IPS-18c (cell line): ENCODE results near the gene LAMA2.

Experiments
- H3K4me3 ChIP-seq: 2 replicates; pipeline ENCODE4 v1.7.0; 2013; ENCODE audit warnings: low read depth, mild to moderate bottlenecking, low read length, moderate library complexity; ENCODE audit not compliant: insufficient read depth
- H3K9me3 ChIP-seq: one replicate; pipeline ENCODE4 v1.6.1; 2013; ENCODE audit warnings: mild to moderate bottlenecking, low read length, moderate library complexity; ENCODE audit not compliant: control insufficient read depth, insufficient read depth

LAMA2 gene

DNA sequence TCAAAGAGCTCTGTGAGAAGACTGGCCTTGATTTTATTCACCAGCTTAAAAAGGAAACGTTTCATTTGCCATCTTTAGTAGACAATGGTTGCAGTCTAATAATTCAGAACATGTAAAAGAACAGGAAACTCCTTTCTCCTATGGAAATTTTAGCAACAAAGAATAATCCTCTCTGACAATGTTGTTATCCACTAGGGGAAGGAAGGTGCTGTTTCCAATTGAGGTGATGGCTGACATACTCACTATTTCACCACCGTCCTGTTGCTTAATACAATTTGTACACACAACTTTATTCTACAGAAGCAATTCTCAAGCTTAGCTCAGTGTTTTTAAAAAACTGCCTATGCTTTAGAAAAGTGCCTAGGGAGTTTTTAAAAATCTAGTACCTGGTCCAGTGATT lies 634.4 kb downstream of the LAMA2 start:
- H3K9me3 ChIP-seq: no peaks in the 10 kb centered on the region
- H3K4me3 ChIP-seq: no peak overlapping the region

DNA sequence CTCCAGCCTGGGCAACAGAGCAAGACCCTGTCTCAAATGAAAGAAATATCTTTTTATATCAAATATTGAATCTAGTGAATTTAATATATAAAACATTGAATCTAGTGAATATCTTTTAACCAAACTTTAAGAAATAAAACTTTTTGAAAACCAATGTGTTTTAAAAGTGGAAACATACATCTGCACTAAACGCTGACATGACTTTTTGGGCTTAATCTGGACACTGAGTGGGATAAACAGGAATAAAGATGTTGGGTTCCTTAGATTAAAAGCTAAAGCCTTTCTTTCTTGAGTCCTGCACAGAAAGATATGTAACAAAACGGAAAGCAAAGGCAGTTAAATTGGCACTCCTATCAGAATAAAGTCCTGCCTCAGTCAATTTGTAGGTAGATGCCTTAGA lies 636.8 kb downstream of the LAMA2 start:
- Histone ChIP-seq H3K4me3 (no peak overlapping the region), H3K9me3 (no peaks in the 10 kb centered on the region)

DNA sequence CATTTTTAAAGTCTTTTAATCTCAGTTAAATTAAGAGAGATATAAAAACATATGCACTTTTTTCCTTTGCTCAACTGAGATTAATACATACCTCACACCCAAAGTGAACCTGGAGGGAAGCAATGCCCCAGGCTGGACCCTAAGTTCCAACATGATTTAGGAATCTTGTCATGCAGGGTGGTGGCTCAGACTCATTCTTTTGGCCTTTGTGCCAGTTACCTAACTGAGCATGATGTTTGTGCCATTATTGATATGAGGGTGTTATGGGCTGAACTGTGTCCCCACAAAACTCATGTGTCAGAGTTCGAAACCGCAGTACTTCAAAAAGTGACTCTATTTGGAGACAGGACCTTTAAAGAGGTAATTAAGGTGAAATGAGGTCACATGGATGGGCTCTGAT lies 639.0 kb downstream of the LAMA2 start:
- H3K4me3 ChIP-seq: no peak overlapping the region
- H3K9me3 ChIP-seq: no peaks in the 10 kb centered on the region

GRCh38 chr6:129523816-129524215 lies 640.9 kb downstream of the LAMA2 start:
- H3K9me3 ChIP-seq: no peaks in the 10 kb centered on the region
- H3K4me3 ChIP-seq: no peak overlapping the region

- Histone ChIP-seq H3K4me3 (no peak overlapping the region), H3K9me3 (no peaks in the 10 kb centered on the region)
Measured at GRCh38 chr6:129525055-129525454, 642.1 kb downstream of the LAMA2 start.

DNA sequence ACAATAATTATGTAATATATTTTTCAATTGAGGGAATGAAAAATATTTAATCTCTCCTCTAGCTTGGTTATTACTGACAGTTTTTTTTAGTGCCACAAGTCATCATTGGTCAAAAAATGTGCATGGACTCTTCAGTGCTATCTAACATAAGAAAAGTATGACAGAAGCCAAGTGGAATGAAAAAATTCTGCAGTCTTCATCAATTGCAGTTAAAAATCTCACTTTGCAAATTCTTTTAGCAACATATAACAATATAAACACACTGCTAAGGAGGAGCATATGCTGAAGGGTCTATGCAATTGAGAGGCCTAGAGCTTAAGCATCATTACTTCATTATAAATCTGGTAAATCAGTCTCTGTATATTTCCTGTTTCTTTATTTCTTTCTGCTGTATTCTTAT lies 652.0 kb downstream of the LAMA2 start:
- no peak overlapping the region for H3K4me3 ChIP-seq
- no peaks in the 10 kb centered on the region for H3K9me3 ChIP-seq

DNA sequence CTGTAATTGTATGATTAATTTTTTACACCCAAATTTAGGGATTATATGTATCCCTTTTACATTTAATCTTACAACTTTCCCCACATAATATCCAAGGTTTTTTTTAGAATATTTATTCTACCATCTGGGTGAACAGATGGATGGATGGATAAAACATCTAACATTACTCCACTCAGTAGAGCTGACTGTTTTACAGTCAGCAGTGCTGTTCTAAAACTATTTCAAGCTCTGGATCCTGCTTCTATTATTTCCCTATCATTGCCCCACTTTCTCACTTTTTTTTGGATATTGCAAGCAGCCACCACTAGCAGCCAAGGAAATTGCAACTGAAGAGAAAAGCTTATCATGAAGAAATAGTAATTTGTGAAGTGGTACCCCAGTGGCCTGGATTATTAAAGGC lies 653.3 kb downstream of the LAMA2 start:
- Histone ChIP-seq H3K9me3 (no peaks in the 10 kb centered on the region), H3K4me3 (no peak overlapping the region)

DNA sequence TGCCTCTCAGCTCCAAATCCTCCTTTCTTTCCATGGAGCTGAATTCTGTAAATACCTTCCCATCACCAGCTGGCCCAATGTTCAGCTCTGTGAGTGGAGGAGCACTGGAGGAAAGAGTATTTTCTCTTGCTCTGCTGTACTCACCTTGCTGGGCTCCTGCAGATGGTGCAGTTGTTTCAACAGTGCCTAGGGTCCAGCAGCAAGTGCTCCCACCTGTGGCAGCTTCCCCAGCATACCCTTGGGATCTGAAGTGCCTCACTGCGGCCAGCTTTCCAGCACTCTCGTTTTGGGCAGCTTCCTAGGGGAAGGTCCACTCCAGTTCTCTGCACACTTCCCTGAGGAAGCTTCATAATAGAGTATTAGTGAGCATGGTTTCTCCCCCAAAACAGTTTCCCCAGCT lies 656.1 kb downstream of the LAMA2 start:
- no peaks in the 10 kb centered on the region for H3K9me3 ChIP-seq
- no peak overlapping the region for H3K4me3 ChIP-seq

DNA sequence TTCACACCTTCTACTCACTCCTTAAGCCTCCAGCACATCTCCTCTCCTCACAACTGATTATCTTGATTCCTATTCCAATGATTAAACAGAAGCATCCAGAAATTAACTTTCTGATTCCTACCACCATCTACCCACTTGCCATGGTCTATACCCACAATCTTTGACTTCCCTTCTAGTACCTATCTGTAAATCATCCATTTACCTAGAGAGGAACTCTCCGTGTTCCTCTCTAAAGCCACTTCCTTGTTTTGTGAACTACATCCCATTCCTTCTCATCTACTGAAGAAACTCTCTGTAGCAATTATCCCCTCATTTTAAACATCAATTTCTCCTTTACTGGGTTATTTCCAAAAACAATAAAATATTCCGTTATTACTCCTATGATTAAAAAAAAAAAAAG lies 659.8 kb downstream of the LAMA2 start:
- H3K4me3 ChIP-seq: no peak overlapping the region

GRCh38 chr6:129543981-129544380 lies 661.0 kb downstream of the LAMA2 start:
- H3K9me3 ChIP-seq: no peaks in the 10 kb centered on the region
- no peak overlapping the region for H3K4me3 ChIP-seq

More for the DNA sequence above, 659.8 kb downstream of the LAMA2 start:
- no peaks in the 10 kb centered on the region for H3K9me3 ChIP-seq

- H3K4me3 ChIP-seq: no peak overlapping the region
- H3K9me3 ChIP-seq: no peaks in the 10 kb centered on the region
Measured at GRCh38 chr6:129544892-129545612, 662.1 kb downstream of the LAMA2 start.

GRCh38 chr6:129546702-129547101 lies 663.8 kb downstream of the LAMA2 start:
- H3K4me3 ChIP-seq: no peak overlapping the region

DNA sequence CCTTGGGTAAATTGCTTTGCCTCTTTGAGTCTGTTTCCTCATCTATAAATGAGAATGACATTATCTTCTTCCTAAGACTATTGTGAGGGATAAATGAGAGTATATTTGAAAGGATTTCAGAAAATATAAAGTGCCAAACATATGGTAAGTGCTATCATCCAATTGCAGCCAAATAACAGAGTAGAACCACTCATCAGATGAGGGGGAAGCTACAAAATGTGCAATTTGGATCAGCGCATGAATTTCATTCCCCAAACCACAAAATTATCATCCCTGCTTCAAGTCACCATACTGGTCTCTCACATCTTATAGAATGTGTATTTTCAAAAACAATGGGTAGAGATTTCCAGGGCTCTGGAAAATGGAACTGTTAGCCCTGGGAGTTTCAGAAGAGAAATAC lies 668.5 kb downstream of the LAMA2 start:
- Histone ChIP-seq H3K4me3 (no peak overlapping the region), H3K9me3 (no peaks in the 10 kb centered on the region)

More at GRCh38 chr6:129546702-129547101, 663.8 kb downstream of the LAMA2 start:
- no peaks in the 10 kb centered on the region for H3K9me3 ChIP-seq

DNA sequence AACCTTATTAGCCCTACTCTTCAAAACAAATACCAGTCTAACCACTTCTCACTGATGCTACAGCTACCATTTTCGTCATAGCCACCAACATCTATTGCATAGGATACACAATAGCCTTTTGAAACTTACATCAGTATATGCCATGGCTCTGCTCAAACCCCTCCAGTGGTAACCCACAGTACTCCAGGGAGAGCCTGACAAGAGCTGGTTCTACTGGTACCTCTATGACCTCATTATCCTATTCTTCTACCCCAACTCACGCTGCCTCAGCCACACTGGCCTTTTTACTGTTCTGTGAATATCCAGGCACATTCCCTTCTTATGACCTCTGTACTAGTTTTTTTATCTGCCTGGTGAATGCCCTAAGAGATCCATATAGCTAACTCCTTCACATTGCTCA lies 669.5 kb downstream of the LAMA2 start:
- Histone ChIP-seq H3K9me3 (no peaks in the 10 kb centered on the region), H3K4me3 (no peak overlapping the region)

DNA sequence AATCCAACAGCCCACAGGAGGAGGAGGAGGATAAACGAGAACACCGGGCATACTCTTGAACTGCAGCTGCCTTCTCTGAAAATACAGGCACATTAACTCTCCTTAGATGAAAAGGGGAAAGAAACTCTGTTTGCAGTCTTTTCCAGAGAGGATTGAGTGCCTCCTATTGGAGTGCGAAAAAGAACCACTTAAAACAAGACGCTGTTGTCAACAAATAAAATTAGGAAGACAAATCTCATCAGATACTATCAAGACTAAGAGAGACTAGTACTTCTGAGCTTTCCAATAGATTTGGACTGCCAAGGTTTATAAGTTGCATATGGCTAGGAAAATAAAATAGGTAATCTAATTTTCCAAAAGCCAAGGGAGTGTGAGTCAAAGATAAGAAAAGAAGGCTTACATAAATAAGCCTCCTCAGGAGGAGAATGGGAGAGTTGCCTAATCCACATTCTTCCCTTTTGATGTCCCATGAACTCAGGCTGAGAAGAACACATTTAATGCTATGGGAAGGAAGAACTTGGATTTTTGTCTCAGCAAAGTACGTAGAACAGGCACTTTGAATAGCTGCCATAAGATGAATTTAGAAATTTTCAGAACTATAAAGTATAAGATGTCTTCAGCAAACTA lies 672.4 kb downstream of the LAMA2 start:
- H3K9me3 ChIP-seq: no peaks in the 10 kb centered on the region
- H3K4me3 ChIP-seq: no peak overlapping the region

DNA sequence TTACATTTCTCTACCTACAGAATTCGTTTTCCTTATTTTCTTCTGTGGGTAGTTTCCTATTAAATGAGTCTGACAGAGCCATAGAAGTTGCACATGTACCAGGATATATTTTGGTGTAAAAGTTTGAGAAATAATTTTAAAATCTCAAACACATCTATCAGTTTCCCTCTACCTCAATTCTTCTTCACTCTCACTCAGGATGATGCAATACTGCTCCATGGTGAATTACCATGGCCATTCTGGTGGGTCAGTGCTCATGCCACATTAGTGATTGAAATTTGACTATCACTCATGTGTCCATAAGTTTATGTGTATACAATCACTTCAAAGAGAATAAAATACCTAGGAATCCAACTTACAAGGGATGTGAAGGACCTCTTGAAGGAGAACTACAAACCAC lies 675.3 kb downstream of the LAMA2 start:
- no peak overlapping the region for H3K4me3 ChIP-seq
- H3K9me3 ChIP-seq: no peaks in the 10 kb centered on the region

DNA sequence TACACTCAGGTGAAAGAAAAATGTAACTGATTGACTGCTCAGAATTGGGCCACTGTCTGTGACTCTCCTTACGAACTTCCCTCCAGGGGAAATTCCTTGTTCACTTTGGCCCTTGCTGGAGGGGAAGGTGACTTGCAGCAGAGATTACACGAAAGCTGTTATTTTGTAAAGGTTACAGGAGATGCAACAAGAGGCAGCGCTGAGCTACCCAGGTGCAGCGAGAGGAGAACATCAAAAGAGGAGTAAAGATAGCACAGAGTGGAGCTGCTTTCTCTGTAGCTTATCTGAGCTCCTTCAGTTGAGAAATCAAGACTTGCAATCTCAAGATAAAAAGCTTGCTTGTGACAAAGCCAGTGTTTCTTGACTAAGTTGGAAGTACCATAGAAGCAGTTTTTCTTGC lies 682.4 kb downstream of the LAMA2 start:
- no peak overlapping the region for H3K4me3 ChIP-seq

DNA sequence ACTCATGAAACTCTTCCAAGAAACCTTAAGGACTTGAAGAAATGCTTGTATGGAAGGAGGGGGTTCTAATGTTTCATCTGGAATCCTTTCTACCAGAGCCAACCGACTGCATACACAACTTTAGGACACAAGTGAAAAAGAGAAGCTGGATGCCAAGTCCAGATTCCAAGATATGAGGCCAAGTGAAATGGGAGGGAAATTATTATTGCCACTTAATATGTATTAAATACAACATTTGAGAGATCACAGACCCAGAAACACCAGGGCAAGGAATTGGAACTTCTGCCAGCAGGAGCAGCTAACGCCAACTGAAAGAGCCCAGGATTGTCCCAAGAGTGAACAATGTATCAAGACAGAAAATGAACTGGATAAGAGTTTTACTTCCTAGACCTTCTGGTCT lies 682.9 kb downstream of the LAMA2 start:
- H3K4me3 ChIP-seq: no peak overlapping the region

More for the DNA sequence above, 682.4 kb downstream of the LAMA2 start:
- H3K9me3 ChIP-seq: no peaks in the 10 kb centered on the region

More for the DNA sequence above, 682.9 kb downstream of the LAMA2 start:
- H3K9me3 ChIP-seq: no peaks in the 10 kb centered on the region
